AG10803 (cell line): ENCODE results near the gene GPHN.

Experiments used
- DNase-seq: peaks from one replicate; pipeline ENCODE4 v3.0.0; 2010; ENCODE audit warnings: low read depth
- H3K4me3 ChIP-seq: 2 replicates; pipeline ENCODE4 v1.5.1; 2011; ENCODE audit warnings: mild to moderate bottlenecking, low read length, control low read depth
- TF ChIP-seq, protein P1 (sequence below): conservative IDR thresholded peaks from 2 replicates; pipeline ENCODE4 v1.5.1; 2011; ENCODE audit warnings: mild to moderate bottlenecking, low read length, control low read depth, inconsistent platforms

Gene GPHN

DNA sequence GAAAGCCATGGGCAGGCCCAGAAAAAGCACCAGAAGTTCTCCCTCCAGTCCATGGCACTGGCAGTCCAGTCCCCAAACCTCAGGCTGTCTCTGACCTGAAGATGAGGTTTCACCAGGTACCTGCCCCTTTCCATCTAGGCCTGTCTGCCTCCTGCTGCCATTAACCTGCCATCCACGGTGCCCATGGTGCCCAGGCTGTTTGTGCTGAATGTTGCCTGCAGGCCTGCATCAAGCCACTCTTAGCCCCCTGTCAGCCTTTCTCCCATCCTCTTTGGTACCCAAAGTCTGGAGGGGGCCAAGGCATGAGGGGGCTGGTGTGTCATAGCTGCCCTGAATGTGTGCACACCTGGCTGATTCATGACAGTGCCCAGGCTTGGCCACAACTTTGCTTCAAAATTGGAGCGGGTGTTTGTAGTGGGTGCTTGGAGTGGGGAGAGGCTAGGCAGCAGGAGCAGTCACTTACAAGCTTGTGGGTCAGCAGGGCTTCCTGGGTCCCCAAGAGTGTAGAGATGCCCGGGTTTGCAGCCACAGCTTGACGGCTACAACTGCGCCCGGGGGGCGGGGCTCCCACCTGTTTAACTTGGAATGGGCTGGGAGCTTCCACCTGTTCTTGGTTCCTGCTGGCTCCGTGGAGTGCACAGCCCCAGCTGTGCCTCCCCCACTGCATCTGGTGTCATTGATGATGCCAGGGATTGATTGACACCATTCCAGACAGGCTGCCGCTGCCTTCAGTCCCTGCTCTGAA, 88.5 kb downstream of the GPHN start:
- TF ChIP-seq, protein P1, sequence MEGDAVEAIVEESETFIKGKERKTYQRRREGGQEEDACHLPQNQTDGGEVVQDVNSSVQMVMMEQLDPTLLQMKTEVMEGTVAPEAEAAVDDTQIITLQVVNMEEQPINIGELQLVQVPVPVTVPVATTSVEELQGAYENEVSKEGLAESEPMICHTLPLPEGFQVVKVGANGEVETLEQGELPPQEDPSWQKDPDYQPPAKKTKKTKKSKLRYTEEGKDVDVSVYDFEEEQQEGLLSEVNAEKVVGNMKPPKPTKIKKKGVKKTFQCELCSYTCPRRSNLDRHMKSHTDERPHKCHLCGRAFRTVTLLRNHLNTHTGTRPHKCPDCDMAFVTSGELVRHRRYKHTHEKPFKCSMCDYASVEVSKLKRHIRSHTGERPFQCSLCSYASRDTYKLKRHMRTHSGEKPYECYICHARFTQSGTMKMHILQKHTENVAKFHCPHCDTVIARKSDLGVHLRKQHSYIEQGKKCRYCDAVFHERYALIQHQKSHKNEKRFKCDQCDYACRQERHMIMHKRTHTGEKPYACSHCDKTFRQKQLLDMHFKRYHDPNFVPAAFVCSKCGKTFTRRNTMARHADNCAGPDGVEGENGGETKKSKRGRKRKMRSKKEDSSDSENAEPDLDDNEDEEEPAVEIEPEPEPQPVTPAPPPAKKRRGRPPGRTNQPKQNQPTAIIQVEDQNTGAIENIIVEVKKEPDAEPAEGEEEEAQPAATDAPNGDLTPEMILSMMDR: no peak
- no peak for DNase-seq
- H3K4me3 ChIP-seq: no peak overlapping the region

DNA sequence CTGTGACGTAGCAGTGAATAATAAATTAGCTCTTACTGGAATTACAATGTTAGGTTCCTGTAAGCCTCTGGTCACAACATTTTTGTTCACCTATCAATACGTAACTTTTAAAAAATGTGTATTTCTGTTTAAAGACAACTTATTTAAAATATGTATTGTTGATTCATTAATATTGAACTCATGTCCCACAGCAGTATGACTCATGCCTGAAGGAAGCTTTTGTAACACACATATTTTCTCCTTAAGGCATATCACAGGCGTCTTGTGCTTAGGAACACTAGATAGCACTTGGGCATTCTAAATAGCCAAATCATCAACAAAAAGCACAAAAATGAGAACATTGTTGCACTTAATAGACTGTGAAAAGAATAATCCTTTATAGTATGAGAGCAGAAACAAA, 92.5 kb downstream of the GPHN start:
- peak; percentile 13 for DNase-seq
- no peak overlapping the region for H3K4me3 ChIP-seq
- TF ChIP-seq, protein P1: no peak

DNA sequence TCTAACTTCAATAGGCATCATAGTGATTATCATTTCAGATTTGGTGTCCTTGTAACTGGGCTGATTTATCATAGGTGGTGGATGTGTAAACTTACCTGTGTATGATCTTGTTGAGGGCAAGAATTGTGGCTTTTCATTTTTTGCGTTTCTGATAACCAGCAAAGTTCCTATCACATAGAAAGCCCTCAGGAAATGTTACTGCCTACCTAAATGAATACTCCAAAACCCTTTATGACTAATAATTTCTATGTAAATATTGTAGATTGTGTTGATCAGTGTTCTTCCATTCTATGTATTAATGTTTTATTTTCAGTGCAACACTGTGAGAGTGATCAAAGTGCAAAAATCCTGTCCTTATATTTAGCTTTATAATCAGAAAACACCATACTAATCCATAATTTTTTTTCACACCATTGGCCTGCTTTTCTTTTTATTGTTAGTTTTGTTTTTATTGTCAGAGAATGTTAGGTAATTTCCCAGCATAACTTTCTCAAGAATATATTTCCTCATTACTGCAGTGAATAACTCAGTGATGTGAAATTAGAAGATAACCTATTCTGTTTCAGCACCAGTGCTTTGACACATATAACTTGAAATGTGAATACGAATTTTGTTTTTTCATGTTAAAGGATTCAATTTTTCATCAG, 94.1 kb downstream of the GPHN start:
- TF ChIP-seq, protein P1: no peak
- no peak overlapping the region for H3K4me3 ChIP-seq
- DNase-seq: no peak

DNA sequence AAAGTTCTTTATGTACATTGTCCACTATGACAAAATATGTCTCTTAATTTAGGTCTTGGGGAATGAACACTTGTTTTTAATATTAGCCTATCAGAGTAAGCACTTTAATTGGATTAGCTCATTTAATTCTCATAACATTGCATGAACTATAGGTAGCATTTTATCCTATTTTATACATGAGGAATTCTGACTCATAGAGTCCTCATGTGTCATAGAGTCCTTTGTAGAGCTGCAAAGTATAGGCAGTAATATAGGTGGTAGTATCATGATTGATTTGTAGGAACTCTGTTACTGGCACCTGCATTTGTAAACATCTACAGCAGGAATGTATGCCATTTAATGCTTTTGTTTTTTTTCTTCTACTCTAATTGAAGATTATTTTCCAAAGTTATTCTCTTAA, 96.0 kb downstream of the GPHN start:
- no peak overlapping the region for H3K4me3 ChIP-seq

DNA sequence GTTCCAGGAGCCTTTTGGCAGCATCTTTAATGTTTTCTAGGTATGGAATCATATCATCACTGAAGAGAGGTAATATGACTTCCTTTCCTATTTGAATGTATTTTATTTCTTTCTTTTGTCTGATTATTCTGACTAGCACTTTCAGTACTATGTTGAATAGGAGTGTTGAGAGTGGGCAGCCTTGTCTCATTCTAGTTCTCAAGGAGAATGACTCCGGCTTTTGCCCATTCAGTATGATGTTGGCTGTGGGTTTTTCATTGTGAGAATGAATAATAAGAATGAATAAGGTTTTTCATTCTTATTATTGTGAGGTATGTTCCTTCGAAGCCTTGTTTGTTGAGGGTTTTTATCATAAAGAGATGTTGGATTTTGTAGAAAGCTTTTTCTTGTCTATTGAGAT, 98.9 kb downstream of the GPHN start:
- TF ChIP-seq, protein P1: no peak
- no peak overlapping the region for H3K4me3 ChIP-seq
- no peak for DNase-seq

More for the DNA sequence above, 96.0 kb downstream of the GPHN start:
- no peak for DNase-seq
- TF ChIP-seq, protein P1: no peak

DNA sequence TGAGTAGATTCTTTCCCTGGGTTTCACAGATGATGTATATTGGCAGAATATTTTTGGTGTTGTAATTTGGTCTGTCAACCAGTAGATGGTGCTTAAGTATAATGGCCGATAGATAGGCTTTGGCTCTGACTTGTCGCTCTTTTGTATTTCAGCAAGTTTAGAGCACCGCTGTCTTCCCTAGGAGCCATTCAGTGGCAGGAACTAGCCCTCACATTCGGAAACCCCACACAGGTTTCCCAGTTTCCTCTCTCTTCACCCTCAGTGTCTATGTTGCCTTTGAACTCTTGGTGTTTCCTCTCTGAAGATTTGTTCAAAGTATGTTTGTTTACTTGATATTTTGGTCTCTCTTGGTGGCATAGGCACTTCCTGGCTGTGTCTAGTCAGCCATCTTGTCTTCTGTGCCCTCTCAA, 102.2 kb downstream of the GPHN start:
- DNase-seq: no peak
- no peak overlapping the region for H3K4me3 ChIP-seq
- TF ChIP-seq, protein P1: peak; percentile 37

DNA sequence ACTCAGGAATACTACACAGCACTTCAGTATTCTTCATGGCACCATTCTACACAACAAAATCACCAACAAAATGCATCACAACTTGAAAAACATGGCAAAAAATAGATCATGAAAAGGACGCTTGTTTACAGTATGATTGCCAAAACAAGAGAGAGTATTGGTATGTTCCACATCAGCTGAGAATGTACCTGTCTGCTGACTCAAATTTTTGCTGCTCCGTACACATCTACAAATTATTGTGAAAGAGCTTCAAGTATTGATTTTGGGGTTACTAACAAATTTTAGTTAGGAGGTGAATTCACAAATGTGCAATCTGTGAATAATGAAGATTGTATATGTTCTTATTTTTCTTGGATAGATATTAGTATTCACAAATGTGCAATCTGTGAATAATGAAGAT, 105.4 kb downstream of the GPHN start:
- DNase-seq: no peak
- H3K4me3 ChIP-seq: no peak overlapping the region
- TF ChIP-seq, protein P1: no peak
